Stimulated activated CD4-positive, alpha-beta T cell treated with anti-CD3 and anti-CD28 coated beads, Interleukin-12 subunit alpha, Interleukin-12 subunit beta, amount 100 ng/mL, for 4 hours (primary cell): ENCODE measurements around the gene SEZ6L2.
"Not testable (repeated sequence)": the region's sequence is repeated elsewhere in the genome, so short reads cannot be mapped to it uniquely, and the experiment has no call there.

Experiments used
- DNase-seq: peaks from one replicate; pipeline ENCODE4 v3.0.0-alpha.2; 2020

Gene SEZ6L2

GRCh38 chr16:29909851-29910250 lies 10.5 kb upstream of the SEZ6L2 start:
- not testable (repeated sequence) for DNase-seq

- no peak for DNase-seq
Observed at GRCh38 chr16:29909391-29909790, 10.0 kb upstream of the SEZ6L2 start.

GRCh38 chr16:29908719-29909220 lies 9.4 kb upstream of the SEZ6L2 start:
- no peak for DNase-seq

GRCh38 chr16:29907973-29908372 lies 8.6 kb upstream of the SEZ6L2 start:
- no peak for DNase-seq

- DNase-seq, result no peak
Observed at GRCh38 chr16:29906520-29907244, 7.3 kb upstream of the SEZ6L2 start.

GRCh38 chr16:29905668-29906067 lies 6.3 kb upstream of the SEZ6L2 start:
- DNase-seq, result no peak

GRCh38 chr16:29904947-29905346 lies 5.6 kb upstream of the SEZ6L2 start:
- DNase-seq, result no peak

- no peak for DNase-seq
Observed at GRCh38 chr16:29903590-29903989, 4.2 kb upstream of the SEZ6L2 start.

GRCh38 chr16:29901607-29901945 lies 2.2 kb upstream of the SEZ6L2 start:
- no peak for DNase-seq

GRCh38 chr16:29900888-29901606 lies 1.7 kb upstream of the SEZ6L2 start:
- DNase-seq, result no peak

GRCh38 chr16:29900102-29900887 lies 945 bp upstream of the SEZ6L2 start, which contains the start of gene ASPHD1:
Gene ASPHD1, plus strand, starts transcription at chr16:29900488. Its CDS starts 484 bp downstream, at chr16:29900972.
- peak; percentile 69 for DNase-seq

- no peak for DNase-seq
Observed at GRCh38 chr16:29898804-29899515, 390 bp downstream of the SEZ6L2 start.

GRCh38 chr16:29898135-29898803 lies 1.1 kb downstream of the SEZ6L2 start:
- DNase-seq, result no peak

GRCh38 chr16:29897333-29897732 lies 2.0 kb downstream of the SEZ6L2 start:
- no peak for DNase-seq

GRCh38 chr16:29896841-29897240 lies 2.5 kb downstream of the SEZ6L2 start:
- DNase-seq, result no peak

GRCh38 chr16:29894352-29894751 lies 5.0 kb downstream of the SEZ6L2 start:
- DNase-seq, result no peak

- DNase-seq, result no peak
Observed at GRCh38 chr16:29893553-29893952, 5.8 kb downstream of the SEZ6L2 start.

- DNase-seq, result no peak
Observed at GRCh38 chr16:29892458-29892813, 6.9 kb downstream of the SEZ6L2 start.

GRCh38 chr16:29891525-29892457 lies 7.6 kb downstream of the SEZ6L2 start:
- no peak for DNase-seq

- DNase-seq, result not testable (repeated sequence)
Observed at GRCh38 chr16:29889372-29889771, 10.0 kb downstream of the SEZ6L2 start.

- no peak for DNase-seq
Observed at GRCh38 chr16:29883987-29884386, 15.4 kb downstream of the SEZ6L2 start.
